Measurements from ENCODE around the gene PCYT1B. TPM values are rescaled to one million over a fixed set of nuclear protein-coding genes. Genes with fewer than 3 reads are reported as not detected.
"Not testable (repeated sequence)": the region's sequence is repeated elsewhere in the genome, so short reads cannot be mapped to it uniquely, and the experiment has no call there.

PCYT1B gene
- total and polyA plus RNA-seq, 2 donors (not counting 1 experiment from before 2014, with no cell fraction given): not detected

- no peak for DNase-seq
- TF ChIP-seq EZH2 (IDR thresholded peaks at IDR 0.05; ENCODE audit: borderline replicate concordance, insufficient read depth, low read depth, low read length, poor library complexity, severe bottlenecking) (no peak), CTCF (IDR thresholded peaks at IDR 0.05) (no peak)
- no peak for ATAC-seq (ENCODE audit: low read depth)
- no peak overlapping the region for H3K27ac ChIP-seq (ENCODE audit: low read length in 2 of 2)
- peaks cover 7% of the 10 kb centered on the region for H3K27me3 Mint-ChIP-seq
- H3K27ac Mint-ChIP-seq: no peak overlapping the region
- no peaks in the 10 kb centered on the region for H3K79me2 ChIP-seq (ENCODE audit: control insufficient read depth, insufficient read depth, low read length)
- H3K4me1 Mint-ChIP-seq: no peaks in the 10 kb centered on the region
- WGBS (ENCODE audit: insufficient coverage): no CpG with 5 or more reads among the region's 6 CpGs
- intact Hi-C loops (cut with micrococcal nuclease): no loop called here
- ChIA-PET POLR2A (no interaction called here), CTCF (no interaction called here)
- no peaks in the 10 kb centered on the region for H3K9me3 ChIP-seq (ENCODE audit: control extremely low read depth in 1 of 3, control insufficient read depth in 2 of 3, insufficient read depth in 1 of 3, low read length in 2 of 3)
- no peaks in the 10 kb centered on the region for H3K9me3 Mint-ChIP-seq (ENCODE audit: insufficient read depth)
- H3K4me3 ChIP-seq (ENCODE audit: control extremely low read depth in 1 of 5, extremely low read depth in 1 of 5, insufficient read depth in 1 of 5, low read depth in 2 of 5, low read length in 4 of 5): no peak overlapping the region
- no peak overlapping the region for H3K4me3 Mint-ChIP-seq
- no peaks in the 10 kb centered on the region for H3K27me3 ChIP-seq (replicated peaks in 1 of 4; ENCODE audit: control extremely low read depth in 1 of 4, control insufficient read depth in 3 of 4, insufficient read depth in 4 of 4, low read length in 3 of 4)
- H3K9ac ChIP-seq (ENCODE audit: low read length): no peak overlapping the region
- no peak overlapping the region for H3K4me2 ChIP-seq (replicated peaks; ENCODE audit: low read depth, low read length, poor library complexity, severe bottlenecking)
- no peaks in the 10 kb centered on the region for H4K20me1 ChIP-seq (ENCODE audit: control insufficient read depth, insufficient read depth, low read length, poor library complexity, severe bottlenecking)
- H2AFZ ChIP-seq (ENCODE audit: insufficient read depth, low read depth, low read length, poor library complexity, severe bottlenecking): no peak overlapping the region
- H3K36me3 ChIP-seq (replicated peaks in 1 of 2; ENCODE audit: control extremely low read depth in 1 of 2, control insufficient read depth in 1 of 2, extremely low read depth in 1 of 2, insufficient read depth in 2 of 2, low read length in 1 of 2): no peaks in the 10 kb centered on the region
- H3K4me1 ChIP-seq (ENCODE audit: control insufficient read depth in 2 of 2, insufficient read depth in 2 of 2, low read length in 2 of 2): no peaks in the 10 kb centered on the region
These were observed 10.7 kb upstream of the PCYT1B start for GRCh38 chrX:24657671-24658386.

- CTCF ChIA-PET; POLR2A ChIA-PET; H3K27ac Mint-ChIP-seq; H3K9me3 ChIP-seq (ENCODE audit: control extremely low read depth in 1 of 3, control insufficient read depth in 2 of 3, insufficient read depth in 1 of 3, low read length in 2 of 3); H2AFZ ChIP-seq (ENCODE audit: insufficient read depth, low read depth, low read length, poor library complexity, severe bottlenecking); H3K27me3 ChIP-seq (replicated peaks in 1 of 4; ENCODE audit: control extremely low read depth in 1 of 4, control insufficient read depth in 3 of 4, insufficient read depth in 4 of 4, low read length in 3 of 4); ATAC-seq (ENCODE audit: low read depth); H3K27ac ChIP-seq (ENCODE audit: low read length in 2 of 2); H3K4me3 ChIP-seq (ENCODE audit: control extremely low read depth in 1 of 5, extremely low read depth in 1 of 5, insufficient read depth in 1 of 5, low read depth in 2 of 5, low read length in 4 of 5); DNase-seq; intact Hi-C loops (cut with micrococcal nuclease); H3K4me2 ChIP-seq (replicated peaks; ENCODE audit: low read depth, low read length, poor library complexity, severe bottlenecking); H3K79me2 ChIP-seq (ENCODE audit: control insufficient read depth, insufficient read depth, low read length); H3K27me3 Mint-ChIP-seq; H3K9me3 Mint-ChIP-seq (ENCODE audit: insufficient read depth); H3K4me1 ChIP-seq (ENCODE audit: control insufficient read depth in 2 of 2, insufficient read depth in 2 of 2, low read length in 2 of 2); H4K20me1 ChIP-seq (ENCODE audit: control insufficient read depth, insufficient read depth, low read length, poor library complexity, severe bottlenecking); H3K4me3 Mint-ChIP-seq; H3K36me3 ChIP-seq (replicated peaks in 1 of 2; ENCODE audit: control extremely low read depth in 1 of 2, control insufficient read depth in 1 of 2, extremely low read depth in 1 of 2, insufficient read depth in 2 of 2, low read length in 1 of 2); H3K4me1 Mint-ChIP-seq; H3K9ac ChIP-seq (ENCODE audit: low read length): not testable (repeated sequence)
- 100% methylated on average over 1 of the region's 9 CpGs for WGBS (ENCODE audit: insufficient coverage)
These were observed 8.5 kb upstream of the PCYT1B start for GRCh38 chrX:24655679-24656078.

All from B cell (primary cell).